ENCODE measurements around the gene OBP2A.
"Not testable (repeated sequence)": the region's sequence is repeated elsewhere in the genome, so short reads cannot be mapped to it uniquely, and the experiment has no call there.

The OBP2A gene

DNA sequence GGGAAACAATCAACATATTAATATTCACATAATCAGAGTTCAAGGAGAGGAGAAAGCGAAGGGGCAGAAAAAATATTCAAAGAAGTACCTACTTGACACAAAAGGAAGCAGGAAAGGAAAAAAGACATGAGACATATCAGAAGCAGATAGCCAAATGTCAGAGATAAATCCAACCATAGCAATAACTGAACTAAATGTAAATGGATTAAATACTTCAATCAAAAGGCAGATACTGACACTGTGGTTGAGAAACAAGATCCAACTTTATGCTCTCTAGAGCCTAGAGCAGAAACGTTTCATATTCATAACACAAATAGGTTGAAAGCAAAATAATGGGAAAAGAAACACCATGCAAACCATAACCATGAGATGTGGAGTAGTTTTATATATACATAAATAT, 36.5 kb upstream of the OBP2A start:
- DNase-seq (ENCODE audit: low read depth in 2 of 3, low spot score in 2 of 3), result no peak

- DNase-seq (ENCODE audit: low read depth in 2 of 3, low spot score in 2 of 3), result no peak
Observed at GRCh38 chr9:135512241-135512603, 33.7 kb upstream of the OBP2A start.

GRCh38 chr9:135512904-135513303, 33.0 kb upstream of the OBP2A start:
- DNase-seq (ENCODE audit: low read depth in 2 of 3, low spot score in 2 of 3), result no peak

DNA sequence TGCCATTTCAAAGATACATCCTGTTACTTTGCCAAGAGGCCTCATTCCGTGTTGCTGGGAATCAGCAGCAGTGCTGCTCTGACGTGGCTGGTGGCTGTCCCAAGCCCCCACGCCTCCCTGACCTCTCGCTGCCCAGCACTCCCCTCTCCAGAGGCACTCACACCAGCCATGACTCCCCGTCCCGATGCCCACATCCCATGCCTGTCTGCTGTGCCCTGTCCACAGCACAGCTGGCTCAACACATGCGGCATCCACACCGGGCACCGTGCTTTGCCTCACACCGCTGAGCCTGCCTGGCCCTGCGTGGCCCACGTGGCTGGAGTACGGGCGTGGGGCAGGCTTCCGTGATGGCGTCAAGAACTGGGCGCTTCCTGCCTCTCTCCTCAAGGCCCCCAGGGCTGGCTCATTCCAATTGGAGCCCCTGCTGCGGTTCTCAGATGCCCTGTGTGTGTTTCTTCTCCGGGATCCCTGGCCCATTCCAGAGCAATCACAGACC, 32.5 kb upstream of the OBP2A start:
- DNase-seq (ENCODE audit: low read depth in 2 of 3, low spot score in 2 of 3), result no peak

DNA sequence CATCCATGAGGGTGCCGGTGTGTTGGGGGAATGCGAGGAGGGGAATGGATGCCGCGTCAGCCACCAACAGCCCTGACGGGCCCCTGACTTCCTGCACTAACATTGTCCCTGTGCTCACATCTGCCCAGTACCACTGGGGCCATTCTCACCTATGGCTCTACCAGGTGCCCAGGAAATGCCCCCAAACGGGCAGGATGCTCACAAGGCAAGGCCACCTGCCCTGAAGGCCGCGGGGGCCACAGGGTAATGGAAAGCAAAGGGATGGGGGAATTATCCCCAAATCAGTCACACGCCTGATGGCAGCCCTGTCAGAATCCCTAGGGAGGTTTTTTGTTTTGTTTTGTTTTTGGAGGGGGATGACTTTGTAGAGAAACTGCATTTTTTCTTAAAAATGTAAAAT, 32.0 kb upstream of the OBP2A start:
- not testable (repeated sequence) for DNase-seq (ENCODE audit: low read depth in 2 of 3, low spot score in 2 of 3)

- DNase-seq (ENCODE audit: low read depth in 2 of 3, low spot score in 2 of 3), result no peak
Observed at GRCh38 chr9:135514342-135515082, 31.4 kb upstream of the OBP2A start.

DNA sequence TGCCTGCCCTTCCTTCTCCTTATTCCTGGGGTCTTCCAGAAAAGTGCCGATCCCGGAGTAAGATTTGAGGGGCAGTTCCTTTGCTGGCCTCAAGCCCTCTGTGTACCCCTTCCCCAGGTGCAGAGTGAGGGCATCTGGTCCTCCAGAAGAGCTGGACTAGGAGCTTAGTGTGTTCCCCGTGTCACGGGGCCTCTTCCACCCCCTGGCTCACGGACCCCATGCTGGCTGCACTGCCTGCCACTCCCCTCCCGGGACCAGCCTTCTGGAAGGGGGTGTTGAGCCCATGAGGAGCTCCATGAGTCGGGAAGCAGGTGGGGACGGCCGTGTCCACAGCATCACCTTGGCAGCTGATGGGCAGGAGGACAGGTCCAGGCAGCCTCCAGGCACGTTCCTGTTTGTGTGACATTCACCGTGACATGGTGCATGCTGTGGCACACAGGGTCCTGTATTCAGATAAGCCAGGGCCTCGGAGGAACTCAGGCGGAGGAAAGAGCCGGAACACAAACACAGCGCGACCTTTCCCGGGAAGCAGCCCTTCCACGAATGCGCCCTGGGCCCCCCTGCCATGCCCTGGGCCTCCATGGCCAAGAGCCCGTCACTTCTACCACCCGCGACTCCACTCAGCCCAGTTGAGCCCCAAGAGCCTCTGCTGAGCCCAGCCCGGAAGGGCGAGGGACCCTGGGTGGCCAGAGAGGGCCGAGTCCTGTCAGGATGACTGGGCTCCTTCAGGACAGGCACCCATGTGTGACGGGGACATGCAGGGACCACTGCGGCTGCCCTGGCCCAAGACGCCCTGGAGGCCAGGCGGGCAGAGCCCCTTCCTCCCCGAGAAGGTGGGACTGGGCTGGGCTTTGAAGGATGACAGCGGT, 30.6 kb upstream of the OBP2A start:
- DNase-seq (ENCODE audit: low read depth in 2 of 3, low spot score in 2 of 3), result no peak

- DNase-seq (ENCODE audit: low read depth in 2 of 3, low spot score in 2 of 3), result no peak
Observed at GRCh38 chr9:135516132-135516860, 29.6 kb upstream of the OBP2A start.

GRCh38 chr9:135517407-135517822, 28.5 kb upstream of the OBP2A start:
- no peak for DNase-seq (ENCODE audit: low read depth in 2 of 3, low spot score in 2 of 3)

DNA sequence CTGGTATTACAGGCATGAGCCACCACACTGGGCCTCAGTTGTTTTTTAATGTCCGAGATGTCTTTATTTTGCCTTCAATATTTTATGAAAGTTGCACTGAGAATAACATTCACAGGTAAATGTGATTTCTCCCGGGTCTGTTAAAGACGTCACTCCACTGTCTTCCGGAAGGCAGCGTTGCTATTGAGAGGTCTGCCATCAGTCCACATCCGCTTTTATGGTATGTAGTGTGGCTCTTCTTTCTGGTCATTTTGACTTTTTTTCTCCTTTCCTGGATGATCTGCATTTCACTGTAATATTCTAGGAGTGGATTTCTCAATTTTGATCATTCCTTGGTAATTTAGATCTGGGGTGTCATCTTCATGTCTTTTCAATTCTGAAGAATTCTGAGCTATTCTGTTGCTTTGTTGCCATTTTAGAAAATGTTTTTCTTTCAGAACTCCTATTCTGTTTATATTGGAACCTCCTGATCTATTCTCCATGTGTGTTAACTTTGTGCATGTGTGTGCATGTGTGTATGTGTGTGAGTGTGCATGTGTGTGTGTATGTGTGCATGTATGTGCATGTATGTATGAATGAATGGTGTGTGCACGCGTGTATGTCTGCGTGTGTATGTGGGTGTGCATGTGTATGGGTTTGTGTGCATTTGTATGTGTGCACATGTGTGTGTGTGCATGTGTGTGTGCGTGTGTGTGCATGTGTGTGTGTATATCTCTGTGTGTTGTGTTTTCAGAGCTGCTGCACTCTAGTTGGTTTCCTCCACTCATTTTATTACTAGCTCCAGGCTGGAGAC, 26.6 kb upstream of the OBP2A start:
- no peak for DNase-seq (ENCODE audit: low read depth in 2 of 3, low spot score in 2 of 3)

DNA sequence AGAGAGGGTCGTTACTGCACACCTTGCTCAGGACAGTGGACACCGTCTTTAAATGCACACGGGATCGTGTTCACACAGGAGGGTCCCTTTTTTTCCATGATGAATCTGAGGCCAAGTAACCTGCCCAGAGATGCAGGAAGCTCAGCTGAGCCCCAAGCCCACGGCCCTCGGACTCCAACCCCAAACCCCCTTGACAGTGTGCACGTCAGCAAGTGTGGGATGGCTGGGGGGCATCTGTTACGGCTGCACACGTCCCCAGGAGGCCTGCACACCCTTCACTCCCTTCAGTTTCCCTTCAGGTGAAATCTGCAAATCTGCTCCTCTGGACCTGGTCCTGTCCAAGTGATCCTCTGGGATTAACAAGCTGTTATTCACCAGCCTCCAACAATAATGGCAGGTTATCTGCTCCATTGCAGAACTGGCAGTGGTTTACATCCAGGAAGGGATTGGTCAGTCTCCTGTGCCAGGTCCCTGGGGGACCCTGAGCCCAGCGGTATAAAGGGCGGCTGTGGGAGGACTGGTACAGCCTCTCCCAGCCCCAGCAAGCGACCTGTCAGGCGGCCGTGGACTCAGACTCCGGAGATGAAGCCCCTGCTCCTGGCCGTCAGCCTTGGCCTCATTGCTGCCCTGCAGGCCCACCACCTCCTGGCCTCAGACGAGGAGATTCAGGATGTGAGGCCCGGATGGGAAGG, 24.9 kb upstream of the OBP2A start, which contains the start of gene LCN1:
Gene LCN1, plus strand, starts transcription at position 525 of the 692 bp plus-strand sequence. Its CDS starts 58 bp downstream, at position 583.
- no peak for DNase-seq (ENCODE audit: low read depth in 2 of 3, low spot score in 2 of 3)

DNA sequence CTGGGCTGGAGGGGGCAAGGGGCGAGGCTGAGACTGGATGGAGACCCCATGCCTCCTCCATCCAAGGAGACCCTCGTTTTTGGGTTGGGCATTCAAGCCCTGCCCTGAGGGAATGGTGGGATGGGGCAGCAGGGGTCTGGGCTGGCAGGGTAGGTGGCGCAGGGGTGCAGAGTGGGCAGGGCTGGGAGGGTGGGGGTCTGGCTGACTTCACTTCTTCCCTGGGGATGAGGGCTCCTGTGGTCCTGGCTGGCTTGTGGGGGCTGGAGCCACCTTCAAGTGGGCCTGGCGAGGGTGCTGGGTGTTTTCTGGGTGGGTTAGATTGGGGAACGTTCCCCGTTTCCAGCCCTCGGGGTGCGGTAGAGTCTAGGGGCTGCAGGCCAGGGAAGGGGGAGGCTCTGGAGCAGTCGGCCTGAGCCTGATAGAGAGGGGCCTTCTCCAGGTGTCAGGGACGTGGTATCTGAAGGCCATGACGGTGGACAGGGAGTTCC, 24.3 kb upstream of the OBP2A start:
- no peak for DNase-seq (ENCODE audit: low read depth in 2 of 3, low spot score in 2 of 3)

DNA sequence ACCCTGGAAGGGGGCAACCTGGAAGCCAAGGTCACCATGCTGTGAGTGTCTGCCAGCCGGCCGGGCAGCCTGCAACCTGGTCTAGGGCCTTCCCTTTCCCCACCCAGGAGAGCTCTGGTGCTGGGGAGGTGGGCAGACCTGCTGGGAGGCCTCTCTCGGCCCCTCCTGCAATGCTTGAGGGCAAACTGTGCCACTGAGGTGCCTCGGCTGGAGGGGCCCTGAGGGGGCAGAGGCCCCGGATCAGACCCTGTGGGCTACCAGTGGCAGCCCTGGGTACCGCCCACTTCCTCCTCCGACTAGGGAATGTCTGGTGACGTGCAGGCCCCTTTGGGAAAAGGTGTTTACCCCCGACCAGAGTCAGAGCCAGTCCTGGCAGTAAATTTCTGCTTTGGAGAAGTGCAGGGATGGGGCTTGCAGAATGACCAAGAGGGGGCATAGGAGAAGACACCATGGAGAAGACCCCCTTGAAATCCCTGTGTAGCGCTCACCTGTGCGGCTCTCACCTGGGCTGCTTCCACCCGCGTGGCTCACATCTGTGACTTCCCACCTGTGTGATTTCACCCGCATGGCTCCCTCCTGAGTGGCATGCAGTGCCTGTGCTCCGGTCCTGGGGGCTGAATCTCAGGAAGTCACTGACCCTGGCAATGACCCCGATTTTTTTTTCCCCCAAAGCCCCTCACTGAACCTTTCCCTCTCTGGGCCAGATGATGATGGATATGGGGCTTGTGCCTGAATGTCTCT, 23.6 kb upstream of the OBP2A start:
- no peak for DNase-seq (ENCODE audit: low read depth in 2 of 3, low spot score in 2 of 3)

- DNase-seq (ENCODE audit: low read depth in 2 of 3, low spot score in 2 of 3), result no peak
Observed at GRCh38 chr9:135522931-135523330, 23.0 kb upstream of the OBP2A start.

DNA sequence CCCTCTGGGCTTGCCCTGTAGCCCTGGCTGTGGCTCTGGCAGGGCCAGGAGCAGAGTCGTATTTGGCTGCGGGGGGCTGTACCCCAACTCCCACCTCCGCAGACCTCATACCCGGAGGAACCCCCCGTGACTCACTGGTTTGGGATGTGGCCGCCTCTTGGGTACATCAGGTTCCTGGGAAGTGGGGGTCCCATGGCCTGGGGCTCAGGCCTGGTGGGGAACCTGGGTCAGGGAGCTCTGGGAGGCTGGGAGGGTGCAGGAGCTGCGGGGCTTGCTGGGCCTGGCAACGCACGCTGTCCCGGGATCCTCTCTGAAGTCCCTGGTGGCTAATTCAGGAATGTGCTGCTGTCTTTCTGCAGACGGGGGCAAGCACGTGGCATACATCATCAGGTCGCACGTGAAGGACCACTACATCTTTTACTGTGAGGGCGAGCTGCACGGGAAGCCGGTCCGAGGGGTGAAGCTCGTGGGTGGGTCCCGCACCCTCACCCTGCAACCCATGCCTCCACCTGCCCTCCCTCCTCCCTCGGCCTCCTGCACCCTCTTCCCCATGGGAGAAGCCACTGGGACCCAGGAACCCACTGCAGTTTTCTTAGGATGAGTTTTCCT, 22.3 kb upstream of the OBP2A start:
- DNase-seq (ENCODE audit: low read depth in 2 of 3, low spot score in 2 of 3), result no peak

DNA sequence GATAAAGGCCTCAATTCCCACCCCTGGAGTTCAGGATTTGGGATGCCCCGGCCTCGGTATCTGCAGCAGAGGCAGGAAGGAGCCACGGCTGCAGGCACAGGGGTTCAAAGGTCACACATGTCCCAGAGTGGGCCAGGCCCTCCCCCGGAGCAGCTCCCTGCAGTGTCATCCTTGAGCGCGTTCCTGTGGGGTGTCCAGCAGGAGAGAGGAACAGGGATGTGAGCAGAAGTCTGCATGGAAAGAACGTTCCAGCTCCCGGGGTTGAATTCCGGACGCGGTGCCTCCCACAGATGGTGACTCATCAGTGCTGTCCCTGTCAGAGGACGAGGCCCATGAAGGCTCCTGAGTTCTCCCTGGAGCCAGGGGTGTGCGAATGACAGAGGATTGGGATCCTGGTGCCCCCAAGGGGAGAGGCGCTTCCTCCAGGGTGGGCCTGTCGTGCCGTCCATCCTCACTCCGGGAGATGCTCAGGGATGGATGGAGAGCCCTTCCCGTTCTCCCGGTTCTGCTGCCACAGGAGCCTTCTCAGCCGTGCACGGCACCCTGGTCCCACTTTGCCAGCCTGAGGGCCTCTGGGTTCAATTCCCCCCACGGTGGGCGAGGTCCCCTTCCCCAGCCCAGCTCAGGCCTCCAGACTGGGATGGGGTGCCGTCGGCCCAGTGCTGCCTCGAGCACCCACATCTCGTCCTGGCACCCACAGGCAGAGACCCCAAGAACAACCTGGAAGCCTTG, 21.6 kb upstream of the OBP2A start:
- DNase-seq (ENCODE audit: low read depth in 2 of 3, low spot score in 2 of 3), result no peak

DNA sequence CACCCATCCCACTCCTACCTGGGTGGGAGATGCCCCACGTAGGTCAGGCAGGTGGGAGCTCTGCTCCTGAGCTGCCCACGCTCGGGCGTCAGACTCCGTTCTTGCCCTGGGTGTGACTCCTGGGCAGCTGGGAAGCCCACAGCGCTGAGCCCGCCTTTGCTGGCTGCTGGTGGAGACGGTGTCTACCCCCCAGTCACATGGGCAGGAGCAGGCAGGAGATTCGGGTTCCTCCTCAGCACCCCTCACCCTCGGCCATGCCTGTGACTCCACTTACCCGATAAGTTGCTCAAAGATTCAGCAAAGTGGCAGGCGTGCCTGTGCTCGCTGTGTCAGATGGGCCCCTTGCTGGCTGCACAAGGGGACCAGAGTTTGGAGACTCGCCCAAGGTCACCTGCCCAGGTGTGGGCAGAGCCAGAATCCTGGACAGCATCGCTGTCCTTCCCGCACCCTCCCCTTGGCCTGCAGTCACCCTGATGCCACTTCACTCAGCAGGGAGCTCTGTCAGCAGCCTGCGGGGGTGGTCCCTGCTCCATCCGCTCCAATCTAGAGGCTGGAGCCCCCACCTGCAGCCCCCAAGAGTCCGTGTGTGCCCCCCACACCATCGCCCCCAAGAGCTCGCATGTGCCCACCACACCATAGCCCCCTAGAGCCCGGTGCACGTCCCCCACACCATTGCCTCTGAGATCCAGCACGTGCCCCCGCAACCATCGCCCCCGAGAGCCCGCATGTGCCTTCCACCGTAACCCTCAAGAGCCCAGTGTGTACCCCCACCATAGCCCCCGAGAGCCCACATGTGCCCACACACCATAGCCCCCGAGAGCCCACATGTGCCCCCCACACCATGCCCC, 20.5 kb upstream of the OBP2A start:
- no peak for DNase-seq (ENCODE audit: low read depth in 2 of 3, low spot score in 2 of 3)
